Fibroblast of skin of back (primary cell): ENCODE results near the gene KRR1.
A peak's percentile ranks its signal among the peaks of the same experiment; 100 is the strongest.
"Not testable (repeated sequence)": the region's sequence is repeated elsewhere in the genome, so short reads cannot be mapped to it uniquely, and the experiment has no call there.

ENCODE experiments used
- DNase-seq: peaks from one replicate; pipeline ENCODE4 v3.0.0-alpha.2; 2013

The KRR1 gene

DNA sequence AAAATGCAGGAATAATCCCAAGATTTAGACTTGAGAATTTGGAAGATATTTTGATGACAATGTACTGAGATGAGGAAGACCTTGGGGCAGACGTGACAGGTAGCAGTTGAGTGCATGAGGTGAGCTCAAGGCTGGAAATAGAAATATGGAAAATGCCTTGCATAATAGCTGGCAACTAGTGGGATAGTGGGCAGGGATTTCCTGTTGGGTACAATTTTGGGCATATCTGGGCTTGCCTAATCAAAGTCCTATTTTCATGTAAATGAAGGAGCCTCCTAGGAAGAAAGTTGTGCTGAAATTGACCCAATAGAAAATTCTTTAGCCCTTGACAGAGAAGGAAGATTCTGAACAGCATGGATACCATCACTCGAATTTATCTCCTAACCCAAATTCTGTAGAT lies 37.3 kb downstream of the KRR1 start:
- no peak for DNase-seq

- no peak for DNase-seq
These were observed 39.2 kb downstream of the KRR1 start for GRCh38 chr12:75471902-75472890.

DNA sequence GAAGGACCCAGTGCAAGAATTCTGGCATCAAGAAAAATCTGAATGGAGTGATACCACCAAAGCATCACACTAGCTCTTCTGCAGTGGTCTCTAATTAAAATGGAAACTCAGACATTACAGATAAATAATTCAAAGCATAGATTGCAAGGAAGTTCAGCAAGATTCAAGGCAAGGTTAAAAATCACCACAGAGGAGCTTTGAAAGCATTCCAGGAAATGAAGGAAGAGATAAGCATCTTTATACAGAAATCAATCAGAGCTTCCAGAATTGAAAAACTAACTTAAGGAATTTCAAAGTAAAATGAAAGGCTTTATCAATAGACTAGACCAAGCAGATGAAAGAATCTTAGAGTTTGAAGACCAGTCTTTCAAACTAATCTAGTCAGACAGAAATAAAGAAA lies 51.2 kb downstream of the KRR1 start:
- no peak for DNase-seq

- DNase-seq, result no peak
These were observed 51.7 kb downstream of the KRR1 start for GRCh38 chr12:75459755-75460154.

DNA sequence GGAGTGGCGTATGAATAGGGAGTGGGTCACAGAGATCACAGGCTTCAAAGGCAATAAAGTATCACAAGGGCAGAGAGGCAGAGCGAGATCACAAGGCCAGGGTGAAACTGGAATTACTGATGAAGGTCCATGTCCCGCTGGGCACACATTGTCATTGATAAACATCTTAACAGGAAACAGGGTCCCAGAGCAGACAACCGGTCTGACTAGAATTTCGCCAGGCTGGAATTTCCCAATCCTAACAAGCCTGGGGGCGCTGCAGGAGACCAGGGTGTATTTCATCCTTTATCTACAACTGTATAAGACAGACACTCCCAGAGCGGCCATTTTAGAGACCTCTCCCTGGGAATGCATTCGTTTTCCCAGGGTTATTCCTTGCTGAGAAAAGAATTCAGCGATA lies 53.5 kb downstream of the KRR1 start:
- not testable (repeated sequence) for DNase-seq

DNA sequence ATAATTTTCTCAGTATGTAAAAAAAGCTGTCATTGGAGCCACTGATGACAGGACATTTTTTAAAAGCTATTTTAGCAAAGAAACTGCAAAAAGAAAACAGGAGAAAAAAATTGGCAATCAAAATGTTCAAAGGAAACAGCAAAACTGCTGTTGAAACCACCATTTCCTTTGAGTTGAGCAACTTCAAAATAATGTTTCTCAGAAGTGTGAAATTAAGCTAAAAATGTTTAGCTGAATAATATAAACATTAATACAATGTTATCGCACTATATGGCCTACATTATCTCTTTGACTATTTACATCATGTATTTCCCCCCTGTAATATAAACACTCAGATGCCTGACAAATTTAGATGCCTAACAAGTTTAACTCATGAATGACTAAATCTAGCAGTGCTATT lies 54.2 kb downstream of the KRR1 start:
- DNase-seq, result no peak

- no peak for DNase-seq
These were observed 55.6 kb downstream of the KRR1 start for GRCh38 chr12:75455839-75456238.

DNA sequence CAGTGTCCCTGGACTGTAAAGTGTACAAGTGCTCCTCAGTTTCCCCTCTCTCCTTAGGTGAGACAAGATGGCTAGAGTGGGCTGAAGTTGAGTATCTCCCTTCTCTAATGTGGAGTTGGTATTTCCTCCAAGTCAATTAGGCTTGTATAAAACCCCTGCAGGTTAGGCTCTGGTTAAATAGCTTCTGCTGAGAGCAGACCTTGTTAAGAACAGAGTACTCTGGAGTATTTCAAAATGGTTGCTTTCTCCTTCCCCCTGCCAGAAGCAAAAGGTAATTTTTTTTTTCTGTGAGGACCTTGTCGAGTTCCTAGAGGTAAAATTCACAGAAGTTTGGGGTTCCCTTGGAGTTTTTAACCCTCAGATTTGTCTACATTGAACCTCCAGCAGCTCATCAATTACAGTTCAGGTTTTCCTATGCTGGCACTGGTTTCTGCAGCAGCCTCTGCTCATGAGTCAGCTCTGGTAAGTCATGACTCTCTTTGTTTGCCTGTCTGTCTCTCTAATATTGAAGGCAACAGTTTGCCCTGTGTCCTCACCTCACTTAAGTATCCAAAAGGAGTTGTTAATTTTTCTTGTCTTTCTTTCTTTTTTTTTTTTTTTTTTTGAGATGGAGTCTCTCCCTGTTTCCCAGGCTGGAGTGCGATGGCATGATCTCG lies 58.6 kb downstream of the KRR1 start:
- peak; percentile 62 for DNase-seq

DNA sequence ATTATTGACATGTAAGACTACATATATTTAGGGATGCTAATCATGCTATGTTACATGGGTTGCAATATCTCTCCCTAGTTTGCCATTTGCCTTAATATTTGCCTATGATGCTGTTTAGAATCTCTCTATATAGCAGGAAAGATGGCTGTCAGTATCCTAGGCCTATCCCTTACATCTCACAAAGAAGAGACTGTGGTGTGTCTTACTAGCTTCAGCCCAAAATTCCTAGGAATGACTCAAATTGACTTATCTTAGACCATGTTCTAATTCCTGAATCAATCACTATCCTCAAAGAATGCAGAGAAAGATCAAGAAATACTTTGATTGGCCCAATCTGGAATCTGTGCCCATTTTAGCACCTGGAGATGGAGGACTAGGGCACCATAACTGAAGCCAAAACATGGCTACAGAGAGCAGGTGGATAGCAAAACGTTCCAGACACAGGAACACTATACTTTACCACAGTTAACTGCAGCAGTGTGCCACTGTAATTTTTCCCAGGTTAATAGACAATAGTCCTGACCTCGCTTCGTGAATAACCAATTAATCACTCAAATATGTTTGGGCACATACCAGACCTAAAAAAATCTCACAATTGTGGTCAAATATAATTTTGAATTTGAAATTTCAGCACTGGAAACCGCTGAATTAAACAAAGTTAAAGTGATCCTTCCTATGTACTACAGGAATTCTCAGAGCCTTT lies 63.6 kb downstream of the KRR1 start:
- peak; percentile 58 for DNase-seq

DNA sequence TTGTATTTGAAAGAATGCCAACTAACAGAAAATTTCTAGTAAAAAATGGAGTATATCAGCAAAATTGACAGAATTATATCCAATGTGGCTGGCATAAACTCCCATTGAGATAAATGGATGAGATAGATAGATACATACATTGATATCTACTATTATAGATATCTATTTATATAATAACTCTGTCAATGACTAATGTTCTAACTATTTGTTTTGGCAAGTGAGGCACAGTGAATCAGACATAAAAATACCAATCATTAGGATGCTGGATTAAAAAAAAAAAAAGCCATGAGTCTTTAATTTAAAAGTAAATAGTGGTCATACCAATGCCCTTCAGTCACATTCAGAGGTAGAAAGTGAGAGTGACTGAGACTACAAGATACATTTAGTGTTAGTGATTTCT lies 64.6 kb downstream of the KRR1 start:
- DNase-seq, result peak; percentile 92

DNA sequence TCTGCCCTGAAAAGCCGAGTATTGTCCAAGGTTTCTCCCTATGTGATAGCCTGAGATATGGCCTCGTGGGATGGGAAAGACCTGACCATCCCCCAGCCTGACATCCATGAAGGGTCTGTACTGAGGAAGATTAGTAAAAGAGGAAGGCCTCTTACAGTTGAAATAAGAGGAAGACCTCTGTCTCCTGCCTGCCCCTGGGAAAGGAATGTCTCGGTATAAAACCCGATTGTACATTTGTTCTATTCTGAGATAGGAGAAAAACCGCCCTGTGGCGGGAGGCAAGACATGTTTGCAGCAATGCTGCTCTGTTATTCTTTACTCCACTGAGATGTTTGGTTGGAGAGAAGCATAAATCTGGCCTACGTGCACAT lies 66.3 kb downstream of the KRR1 start:
- DNase-seq, result not testable (repeated sequence)

- DNase-seq, result peak; percentile 84
These were observed 66.8 kb downstream of the KRR1 start for GRCh38 chr12:75444429-75445136.

GRCh38 chr12:75443709-75444108 lies 67.7 kb downstream of the KRR1 start:
- no peak for DNase-seq

DNA sequence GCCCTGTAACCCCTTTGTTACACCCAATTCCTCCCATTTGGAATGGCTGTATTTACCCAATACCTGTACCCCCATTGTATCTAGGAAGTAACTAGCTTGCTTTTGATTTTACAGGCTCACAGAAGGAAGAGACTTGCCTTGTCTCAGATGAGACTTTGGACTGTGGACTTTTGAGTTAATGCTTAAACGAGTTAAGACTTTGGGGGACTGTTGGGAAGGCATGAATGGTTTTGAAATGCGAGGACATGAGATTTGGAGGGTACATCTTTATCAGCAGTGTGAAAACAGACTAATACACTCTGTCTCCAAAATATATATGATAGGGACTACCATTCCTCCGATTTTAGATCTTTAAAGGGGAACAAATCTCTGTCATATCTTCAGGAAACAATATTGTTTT lies 69.0 kb downstream of the KRR1 start:
- DNase-seq, result not testable (repeated sequence)

- DNase-seq, result not testable (repeated sequence)
These were observed 69.5 kb downstream of the KRR1 start for GRCh38 chr12:75441687-75442449.
